Measurements from ENCODE around the gene PIK3CG.

GRCh38 chr7:106866298-106867281 is 1.5 kb downstream of the PIK3CG start:
- TF ChIP-seq OSR1 (CRISPR knock-in tag; IDR thresholded peaks at IDR 0.05) (no peak), TOX (CRISPR knock-in tag; IDR thresholded peaks at IDR 0.05; ENCODE audit: borderline replicate concordance) (no peak), PATZ1 (CRISPR knock-in tag; IDR thresholded peaks at IDR 0.05; ENCODE audit: borderline replicate concordance) (no peak), CSRNP3 (CRISPR knock-in tag; IDR thresholded peaks at IDR 0.05) (no peak), CREB5 (CRISPR knock-in tag; IDR thresholded peaks at IDR 0.05; ENCODE audit: low read depth) (no peak), GLIS3 (CRISPR knock-in tag; IDR thresholded peaks at IDR 0.05) (no peak), PPARA (CRISPR knock-in tag; IDR thresholded peaks at IDR 0.05; ENCODE audit: borderline replicate concordance) (no peak), ESRRG (CRISPR knock-in tag; IDR thresholded peaks at IDR 0.05) (no peak), BACH2 (CRISPR knock-in tag; IDR thresholded peaks at IDR 0.05; ENCODE audit: borderline replicate concordance) (no peak), RARB (CRISPR knock-in tag; IDR thresholded peaks at IDR 0.05) (no peak), ZNF70 (CRISPR knock-in tag; IDR thresholded peaks at IDR 0.05) (no peak), ZFP30 (CRISPR knock-in tag; IDR thresholded peaks at IDR 0.05) (no peak), ARNTL (CRISPR knock-in tag; IDR thresholded peaks at IDR 0.05; ENCODE audit: borderline replicate concordance, low read depth) (no peak), TCF4 (CRISPR knock-in tag; IDR thresholded peaks at IDR 0.05; ENCODE audit: borderline replicate concordance) (no peak)
